Trophoblast cell (in vitro differentiated cells and primary cell): ENCODE data around the gene INHBB.

ENCODE experiments used
- DNase-seq, 2 donors: peaks; one replicate each; pipeline ENCODE4 v3.0.0-alpha.2; 2016
- H2AFZ ChIP-seq: 2 replicates; pipeline ENCODE4 v1.6.1; 2013; ENCODE audit warnings: low read length, moderate library complexity, mild to moderate bottlenecking; ENCODE audit not compliant: insufficient read depth, poor library complexity
- H2AK5ac ChIP-seq: 2 replicates; pipeline ENCODE4 v1.6.1; 2013; ENCODE audit warnings: mild to moderate bottlenecking, low read length
- H2BK120ac ChIP-seq: 2 replicates; pipeline ENCODE4 v1.6.1; 2013; ENCODE audit warnings: low read length, mild to moderate bottlenecking, moderate library complexity; ENCODE audit not compliant: insufficient read depth, poor library complexity
- H2BK12ac ChIP-seq: 2 replicates; pipeline ENCODE4 v1.6.1; 2013; ENCODE audit warnings: mild to moderate bottlenecking, low read length, moderate library complexity
- H2BK5ac ChIP-seq: 2 replicates; pipeline ENCODE4 v1.6.1; 2013; ENCODE audit warnings: low read length, low read depth, moderate library complexity, mild to moderate bottlenecking; ENCODE audit not compliant: poor library complexity
- H3K14ac ChIP-seq: 2 replicates; pipeline ENCODE4 v1.6.1; 2013; ENCODE audit warnings: mild to moderate bottlenecking, low read length
- H3K18ac ChIP-seq: 2 replicates; pipeline ENCODE4 v1.6.1; 2013; ENCODE audit warnings: mild to moderate bottlenecking, low read length
- H3K23ac ChIP-seq: 2 replicates; pipeline ENCODE4 v1.6.1; 2013; ENCODE audit warnings: low read length
- H3K27ac ChIP-seq: 2 replicates; pipeline ENCODE4 v1.5.1; 2013; ENCODE audit warnings: low read depth, mild to moderate bottlenecking, inconsistent platforms, low read length, moderate library complexity
- H3K27me3 ChIP-seq: 2 replicates; pipeline ENCODE4 v1.6.1; 2013; ENCODE audit warnings: inconsistent platforms, mild to moderate bottlenecking, low read length, moderate library complexity; ENCODE audit not compliant: insufficient read depth
- H3K36me3 ChIP-seq, 2 experiments: 1 replicate in 1 of 2; 2 replicates in 1 of 2; pipeline ENCODE4 v1.6.1; 2013; ENCODE audit warnings: low read length in 2 of 2, mild to moderate bottlenecking in 2 of 2, moderate library complexity in 1 of 2; ENCODE audit not compliant: insufficient read depth in 2 of 2, control insufficient read depth in 1 of 2
- H3K4ac ChIP-seq: 2 replicates; pipeline ENCODE4 v1.6.1; 2013; ENCODE audit warnings: low read depth, mild to moderate bottlenecking, low read length, moderate library complexity
- H3K4me1 ChIP-seq, 2 experiments: 1 replicate in 1 of 2; 2 replicates in 1 of 2; pipeline ENCODE4 v1.6.1; 2013; ENCODE audit warnings: low read length in 2 of 2, mild to moderate bottlenecking in 2 of 2, moderate library complexity in 1 of 2; ENCODE audit not compliant: insufficient read depth in 2 of 2, control insufficient read depth in 1 of 2
- H3K4me2 ChIP-seq: 2 replicates; pipeline ENCODE4 v1.6.1; 2013; ENCODE audit warnings: inconsistent platforms, mild to moderate bottlenecking, low read length, moderate library complexity
- H3K4me3 ChIP-seq: 2 replicates; pipeline ENCODE4 v1.5.1; 2013; ENCODE audit warnings: mild to moderate bottlenecking, low read depth, low read length, inconsistent platforms
- H3K79me1 ChIP-seq: one replicate; pipeline ENCODE4 v1.6.1; 2013; ENCODE audit warnings: low read length
- H3K79me2 ChIP-seq: 2 replicates; pipeline ENCODE4 v1.6.1; 2013; ENCODE audit warnings: low read length, mild to moderate bottlenecking; ENCODE audit not compliant: control insufficient read depth, insufficient read depth, poor library complexity
- H3K9ac ChIP-seq: 2 replicates; pipeline ENCODE4 v1.6.1; 2013; ENCODE audit warnings: mild to moderate bottlenecking, low read length
- H3K9me3 ChIP-seq: 2 replicates; pipeline ENCODE4 v1.6.1; 2013; ENCODE audit warnings: low read depth, mild to moderate bottlenecking, control low read depth, inconsistent platforms, low read length; ENCODE audit not compliant: insufficient read depth
- H4K12ac ChIP-seq: 2 replicates; pipeline ENCODE4 v1.6.1; 2013; ENCODE audit warnings: low read depth, mild to moderate bottlenecking, low read length, moderate library complexity
- H4K8ac ChIP-seq: 2 replicates; pipeline ENCODE4 v1.6.1; 2013; ENCODE audit warnings: low read depth, mild to moderate bottlenecking, low read length, moderate library complexity
- H4K91ac ChIP-seq: one replicate; pipeline ENCODE4 v1.6.1; 2013; ENCODE audit warnings: low read depth, mild to moderate bottlenecking, low read length, moderate library complexity
- WGBS: extraction: QIAGEN DNeasy Blood & Tissue Kit; methylation state at CpG from one replicate; pipeline ENCODE4 v1.1.7; 2013; ENCODE audit warnings: missing lambda C conversion rate; ENCODE audit not compliant: insufficient read length, insufficient coverage; ENCODE audit errors: extremely low coverage; 5-methylcytosine and 5-hydroxymethylcytosine counted together

Gene INHBB

GRCh38 chr2:120300385-120300784 is 45.6 kb upstream of the INHBB start:
- peaks cover 12 to 16% of the 10 kb centered on the region in 2 experiments for H3K4me1 ChIP-seq
- no peak overlapping the region for H3K14ac ChIP-seq
- no peak overlapping the region for H2AFZ ChIP-seq
- peak overlapping the region; percentile 16 for H3K18ac ChIP-seq
- H2BK12ac ChIP-seq, result peak overlapping the region; percentile 52
- no peak overlapping the region for H3K4me3 ChIP-seq
- no peak overlapping the region for H3K9ac ChIP-seq
- no peak overlapping the region for H3K27ac ChIP-seq
- H2BK5ac ChIP-seq, result no peak overlapping the region
- H3K27me3 ChIP-seq, result no peaks in the 10 kb centered on the region
- no peak overlapping the region for H3K23ac ChIP-seq
- H4K91ac ChIP-seq, result peak overlapping the region; percentile 61
- peaks cover 5% of the 10 kb centered on the region for H3K79me1 ChIP-seq
- no CpG with 5 or more reads among the region's 10 CpGs for WGBS
- no peak overlapping the region for H2BK120ac ChIP-seq
- peaks cover 4 to 8% of the 10 kb centered on the region in 2 experiments for H3K36me3 ChIP-seq
- no peak overlapping the region for H4K12ac ChIP-seq
- H3K4ac ChIP-seq, result no peak overlapping the region
- no peak overlapping the region for H2AK5ac ChIP-seq
- peak in 1 of 2 donors; percentile 27 for DNase-seq
- no peak overlapping the region for H3K4me2 ChIP-seq
- H4K8ac ChIP-seq, result no peak overlapping the region
- no peaks in the 10 kb centered on the region for H3K79me2 ChIP-seq
- H3K9me3 ChIP-seq, result peaks cover 2% of the 10 kb centered on the region

- Histone ChIP-seq H3K4me2 (no peak overlapping the region), H3K18ac (no peak overlapping the region), H2AK5ac (no peak overlapping the region), H3K4me3 (no peak overlapping the region), H3K79me2 (no peaks in the 10 kb centered on the region), H2BK5ac (no peak overlapping the region), H2BK120ac (no peak overlapping the region), H4K8ac (no peak overlapping the region), H3K9me3 (peaks cover 2% of the 10 kb centered on the region), H4K12ac (no peak overlapping the region), H3K23ac (no peak overlapping the region), H2AFZ (no peak overlapping the region), H3K27ac (no peak overlapping the region), H3K9ac (no peak overlapping the region), H3K36me3 (peaks cover 4 to 8% of the 10 kb centered on the region in 2 experiments), H3K79me1 (peaks cover 5% of the 10 kb centered on the region), H4K91ac (no peak overlapping the region), H3K27me3 (no peaks in the 10 kb centered on the region), H3K4me1 (peaks cover 12 to 16% of the 10 kb centered on the region in 2 experiments), H3K14ac (no peak overlapping the region), H3K4ac (no peak overlapping the region), H2BK12ac (no peak overlapping the region)
- DNase-seq, result peak in 1 of 2 donors; percentile 22
- no CpG with 5 or more reads among the region's 5 CpGs for WGBS
Observed at GRCh38 chr2:120301284-120301683, 44.7 kb upstream of the INHBB start.

- no peak overlapping the region for H4K8ac ChIP-seq
- H3K18ac ChIP-seq, result no peak overlapping the region
- no peak for DNase-seq
- H2BK120ac ChIP-seq, result no peak overlapping the region
- peaks cover 12 to 16% of the 10 kb centered on the region in 2 experiments for H3K4me1 ChIP-seq
- H4K91ac ChIP-seq, result no peak overlapping the region
- no peak overlapping the region for H3K27ac ChIP-seq
- H3K4me2 ChIP-seq, result no peak overlapping the region
- WGBS, result no CpG with 5 or more reads among the region's 12 CpGs
- H3K79me1 ChIP-seq, result peaks cover 5% of the 10 kb centered on the region
- H2BK5ac ChIP-seq, result no peak overlapping the region
- H2AK5ac ChIP-seq, result no peak overlapping the region
- H2AFZ ChIP-seq, result no peak overlapping the region
- no peak overlapping the region for H2BK12ac ChIP-seq
- no peaks in the 10 kb centered on the region for H3K27me3 ChIP-seq
- no peak overlapping the region for H3K4ac ChIP-seq
- H4K12ac ChIP-seq, result no peak overlapping the region
- peaks cover 2% of the 10 kb centered on the region for H3K9me3 ChIP-seq
- H3K23ac ChIP-seq, result no peak overlapping the region
- no peak overlapping the region for H3K4me3 ChIP-seq
- no peaks in the 10 kb centered on the region for H3K79me2 ChIP-seq
- no peak overlapping the region for H3K9ac ChIP-seq
- peaks cover 4 to 8% of the 10 kb centered on the region in 2 experiments for H3K36me3 ChIP-seq
- no peak overlapping the region for H3K14ac ChIP-seq
Observed at GRCh38 chr2:120302301-120302700, 43.6 kb upstream of the INHBB start.

GRCh38 chr2:120303177-120303576 is 42.8 kb upstream of the INHBB start:
- Histone ChIP-seq H3K9me3 (no peaks in the 10 kb centered on the region), H4K91ac (no peak overlapping the region), H2BK120ac (no peak overlapping the region), H3K23ac (no peak overlapping the region), H4K8ac (no peak overlapping the region), H3K4ac (no peak overlapping the region), H4K12ac (no peak overlapping the region), H3K9ac (no peak overlapping the region), H3K79me2 (no peaks in the 10 kb centered on the region), H2AK5ac (no peak overlapping the region), H3K14ac (no peak overlapping the region), H3K79me1 (peaks cover 5% of the 10 kb centered on the region), H2BK12ac (no peak overlapping the region), H3K27ac (no peak overlapping the region), H3K27me3 (no peaks in the 10 kb centered on the region), H2BK5ac (no peak overlapping the region), H3K4me2 (no peak overlapping the region), H2AFZ (no peak overlapping the region), H3K36me3 (peaks cover 4 to 8% of the 10 kb centered on the region in 2 experiments), H3K4me3 (no peak overlapping the region), H3K18ac (no peak overlapping the region), H3K4me1 (peaks cover 12 to 16% of the 10 kb centered on the region in 2 experiments)
- no CpG with 5 or more reads among the region's 6 CpGs for WGBS
- DNase-seq, result no peak
